HepG2 (cell line): ENCODE data around the gene KLHDC7A. TPM values are rescaled to one million over a fixed set of nuclear protein-coding genes. Genes with fewer than 3 reads are reported as not detected.

ENCODE experiments used
- ATAC-seq: fragments of 200-7000 bp; cut with Tn5 transposase; 3 replicates; pipeline ENCODE4 v1.9.1; 2020; ENCODE audit warnings: mild to moderate bottlenecking, moderate library complexity
- BruUV-seq: library from RNA; stranded (reverse); fragments of 400-500 nt; replicated peaks from 2 replicates; lab custom pipeline; 2021; lab: Mats Ljungman, UMichigan
- CTCF ChIA-PET: fragments of 300-600 bp; formaldehyde crosslinking; extraction: SDS; loops from one replicate; lab custom pipeline; 2021; ENCODE audit warnings: low total read pairs, inconsistent platforms, low intra/inter-chr PET ratio; lab: Yijun Ruan, JAX
- POLR2A ChIA-PET: fragments of 350-600 bp; sonication (Branson Sonifier 250); formaldehyde crosslinking; loops from one replicate; lab custom pipeline; 2020; ENCODE audit warnings: antibody characterized with exemption, inconsistent platforms; lab: Yijun Ruan, JAX
- DNase-seq: peaks from one replicate; pipeline ENCODE4 v3.0.0-alpha.2; 2015; ENCODE audit warnings: low spot score
- FAIRE-seq: peaks from 3 replicates; lab custom pipeline; 2011; peaks lifted over from hg19 to GRCh38; lab: Jason Lieb, UNC
- H2AFZ ChIP-seq: one replicate; pipeline ENCODE4 v1.6.1; 2011; ENCODE audit warnings: low read length, inconsistent platforms
- H3K27ac ChIP-seq: fragments of 300-600 bp; 3 replicates; pipeline ENCODE4 v1.8.0; 2011; ENCODE audit warnings: mixed run types, mild to moderate bottlenecking, mixed read lengths, low read length, inconsistent platforms; ENCODE audit not compliant: insufficient read depth; ENCODE audit errors: extremely low read length
- H3K27me3 ChIP-seq, 2 experiments: fragments of 200-600 bp in 1 of 2; 2 replicates in 1 of 2; 3 replicates in 1 of 2; pipeline versions ENCODE4 v1.6.0 to v1.8.0; 2011; ENCODE audit warnings: low read length in 2 of 2, mild to moderate bottlenecking in 2 of 2, moderate library complexity in 2 of 2, inconsistent platforms in 1 of 2; ENCODE audit not compliant: insufficient read depth in 2 of 2, control insufficient read depth in 1 of 2
- H3K36me3 ChIP-seq, 2 experiments: fragments of 200-600 bp in 1 of 2; replicated peaks in 1 of 2; 2 replicates in 1 of 2; 3 replicates in 1 of 2; pipeline versions ENCODE4 v1.5.1 to v1.8.0; 2011; ENCODE audit warnings: low read length in 2 of 2, inconsistent platforms in 1 of 2; ENCODE audit not compliant: insufficient read depth in 2 of 2, control insufficient read depth in 1 of 2
- H3K4me1 ChIP-seq: 2 replicates; pipeline ENCODE4 v1.5.1; 2012; ENCODE audit warnings: low read length, inconsistent platforms; ENCODE audit not compliant: insufficient read depth
- H3K4me2 ChIP-seq: 2 replicates; pipeline ENCODE4 v1.6.0; 2011; ENCODE audit warnings: low read depth, low read length, inconsistent platforms
- H3K4me3 ChIP-seq, 3 experiments: fragments of 200-600 bp in 1 of 3; sonication (generic), shearing (Covaris generic) in 1 of 3; replicated peaks in 1 of 3; 2 replicates each; pipeline ENCODE4 v1.5.1; 2011 to 2016; ENCODE audit warnings: low read length in 3 of 3, inconsistent platforms in 2 of 3, low read depth in 2 of 3, mild to moderate bottlenecking in 2 of 3, control low read depth in 1 of 3, mixed read lengths in 1 of 3; ENCODE audit not compliant: insufficient read depth in 1 of 3
- H3K79me2 ChIP-seq: one replicate; pipeline ENCODE4 v1.6.1; 2011; ENCODE audit warnings: low read length, inconsistent platforms; ENCODE audit not compliant: insufficient read depth
- H3K9ac ChIP-seq: 2 replicates; pipeline ENCODE4 v1.6.0; 2011; ENCODE audit warnings: mild to moderate bottlenecking, low read depth, low read length, inconsistent platforms; ENCODE audit not compliant: insufficient read depth
- H3K9me3 ChIP-seq: 2 replicates; pipeline ENCODE4 v1.5.1; 2012; ENCODE audit warnings: mild to moderate bottlenecking, low read length
- H4K20me1 ChIP-seq: 2 replicates; pipeline ENCODE4 v1.6.0; 2011; ENCODE audit warnings: inconsistent platforms, mild to moderate bottlenecking, low read length, moderate library complexity; ENCODE audit not compliant: insufficient read depth
- ARNTL ChIP-seq: sonication (generic); formaldehyde crosslinking; IDR thresholded peaks from 2 replicates; pipeline ENCODE4 v1.4.0; 2020; ENCODE audit warnings: mild to moderate bottlenecking, missing genetic modification reagents
- FIP1L1 ChIP-seq: fragments of 200-400 bp; formaldehyde crosslinking; IDR thresholded peaks from 2 replicates; pipeline ENCODE4 v1.6.1; 2018; ENCODE audit warnings: low read depth, mild to moderate bottlenecking, low read length, moderate library complexity, borderline replicate concordance; ENCODE audit not compliant: insufficient read depth
- HCFC1 ChIP-seq: fragments of 150-350 bp; IDR thresholded peaks from 2 replicates; pipeline ENCODE4 v1.6.1; 2014; ENCODE audit warnings: low read depth, low read length
- HNRNPLL ChIP-seq: fragments of 200-400 bp; formaldehyde crosslinking; IDR thresholded peaks from 2 replicates; pipeline ENCODE4 v1.6.1; 2017; ENCODE audit warnings: mild to moderate bottlenecking, low read depth, low read length; ENCODE audit not compliant: poor library complexity, severe bottlenecking
- KAT8 ChIP-seq: IDR thresholded peaks from 2 replicates; pipeline ENCODE4 v1.6.1; 2016; ENCODE audit warnings: missing genetic modification reagents, missing compliant biosample characterization
- KLF6 ChIP-seq: IDR thresholded peaks from 2 replicates; pipeline ENCODE4 v1.8.0; 2016; ENCODE audit warnings: missing biosample characterization, missing genetic modification reagents
- LCORL ChIP-seq, 2 experiments: fragments of 450-650 bp in 1 of 2; sonication (generic) in 1 of 2; formaldehyde crosslinking in 1 of 2; IDR thresholded peaks; 2 replicates each; pipeline versions ENCODE4 v1.5.0 to v1.6.1; 2017 to 2020; ENCODE audit warnings: antibody characterized with exemption in 1 of 2, missing genetic modification reagents in 1 of 2
- NFE2L2 ChIP-seq: fragments of 150-350 bp; IDR thresholded peaks from 2 replicates; pipeline ENCODE4 v1.6.1; 2014; ENCODE audit warnings: low read length
- SNAI1 ChIP-seq: sonication (generic); formaldehyde crosslinking; IDR thresholded peaks from 2 replicates; pipeline ENCODE4 v1.5.0; 2020; ENCODE audit warnings: mild to moderate bottlenecking, missing genetic modification reagents, borderline replicate concordance
- ZNF20 ChIP-seq: sonication (generic); formaldehyde crosslinking; IDR thresholded peaks from 2 replicates; pipeline ENCODE4 v1.4.0; 2020; ENCODE audit warnings: mild to moderate bottlenecking, moderate library complexity, missing genetic modification reagents
- ZNF607 ChIP-seq: sonication (generic); formaldehyde crosslinking; IDR thresholded peaks from 2 replicates; pipeline ENCODE4 v1.5.1; 2020; ENCODE audit warnings: missing genetic modification reagents, mild to moderate bottlenecking, borderline replicate concordance
- ZNF724P ChIP-seq: sonication (generic); formaldehyde crosslinking; IDR thresholded peaks from 2 replicates; pipeline ENCODE4 v1.8.0; 2022; ENCODE audit warnings: missing genetic modification reagents, borderline replicate concordance
- WGBS: methylation state at CpG from one replicate; pipeline ENCODE4 v1.1.6; 2017; ENCODE audit warnings: low lambda C conversion rate; 5-methylcytosine and 5-hydroxymethylcytosine counted together
- in situ Hi-C: cut with HindIII; loops from 2 replicates; pipeline ENCODE4 v1.10.0; 2017; ENCODE audit warnings: low pct_unique_long_range_greater_than_20kb; ENCODE audit not compliant: extremely low pct_ligation_motif_present
- intact Hi-C: fragments of 100-400 bp; cut with micrococcal nuclease; formaldehyde crosslinking; loops from one replicate; pipeline ENCODE4 v1.10.0; 2022; ENCODE audit not compliant: unreplicated experiment
- polyA plus RNA-seq, 8 experiments: library from polyadenylated mRNA; depleted of rRNA in 3 of 8; stranded (reverse) in 7 of 8; unstranded in 1 of 8; fragments of >200 nt; fragmentation: Illumina TruSeq in 4 of 8; extraction: Trizol in 4 of 8; gene quantifications; 2 replicates each; pipeline versions ENCODE4 v1.2.1 to v1.2.3, GENCODE V29; 2011 to 2016; ENCODE audit warnings: low read depth in 4 of 8, missing spikeins in 1 of 8, mixed read lengths in 1 of 8; ENCODE audit not compliant: insufficient read depth in 1 of 8
- total RNA-seq, 5 experiments: library from RNA; depleted of rRNA; stranded (reverse); fragments of >200 nt; fragmentation: Illumina TruSeq; extraction: Trizol; gene quantifications; 2 replicates each; pipeline ENCODE4 v1.2.3, GENCODE V29; 2016; ENCODE audit warnings: low read depth in 1 of 5

KLHDC7A gene
- total and polyA plus RNA-seq, 2 of the 13 experiments (the other 11 are each of a cell fraction or from before 2014, with no cell fraction given) = 0.15 to 1.8 TPM

- H3K27me3 ChIP-seq = peaks cover 0 to 5% of the 10 kb centered on the region in 2 experiments; a peak in 3 of 5 replicates
- intact Hi-C loops = loop anchor here (5.0 to 10.0 kb wide), 2 partner anchors 174 to 766 kb away; no protein-coding TSS in a partner anchor
- no peak overlapping the region for H3K4me3 ChIP-seq
- FAIRE-seq = no peak
- ATAC-seq = no peak
- 36% methylated on average over 12 of the region's 12 CpGs for WGBS
- no peak overlapping the region for H2AFZ ChIP-seq
- H3K79me2 ChIP-seq = no peaks in the 10 kb centered on the region
- H3K27ac ChIP-seq = no peak overlapping the region
- BruUV-seq = no TSS peak
- H3K9ac ChIP-seq = no peak overlapping the region
- H3K4me2 ChIP-seq = no peak overlapping the region
- TF ChIP-seq KLF6 (CRISPR knock-in tag) (no peak), SNAI1 (CRISPR knock-in tag) (no peak), KAT8 (CRISPR knock-in tag) (no peak), ZNF20 (CRISPR knock-in tag) (no peak), HNRNPLL (no peak), FIP1L1 (no peak), ZNF607 (CRISPR knock-in tag) (no peak), NFE2L2 (no peak), ARNTL (CRISPR knock-in tag) (no peak), LCORL (IDR thresholded peaks at IDR 0.05) (no peak), LCORL (CRISPR knock-in tag; IDR thresholded peaks at IDR 0.05) (no peak), ZNF724P (CRISPR knock-in tag) (no peak), HCFC1 (no peak)
- H4K20me1 ChIP-seq = no peaks in the 10 kb centered on the region
- no peaks in the 10 kb centered on the region for H3K9me3 ChIP-seq
- H3K4me1 ChIP-seq = no peaks in the 10 kb centered on the region
- ChIA-PET CTCF (no interaction called here), POLR2A (interaction anchor here (1.4 kb wide), 1 partner anchor 10 kb away, joined by 4 read pairs; the partner anchor contains the start of gene KLHDC7A)
- no peaks in the 10 kb centered on the region for H3K36me3 ChIP-seq
- no peak for DNase-seq
- in situ Hi-C loops = no loop called here
These were observed 9.9 kb upstream of the KLHDC7A start for GRCh38 chr1:18470671-18471355.
